PC-9 (cell line): ENCODE results near the gene PCSK5.

Source experiments
- CTCF ChIP-seq: fragments of 200-600 bp; sonication (generic); conservative IDR thresholded peaks from 2 replicates; pipeline ENCODE4 v1.6.1; 2017; ENCODE audit warnings: mixed run types, antibody characterized with exemption, mild to moderate bottlenecking, moderate library complexity
- EZH2 ChIP-seq: fragments of 200-600 bp; sonication (generic); IDR thresholded peaks from 2 replicates; pipeline ENCODE4 v1.8.0; 2017; ENCODE audit warnings: antibody characterized with exemption, low read depth

DNA sequence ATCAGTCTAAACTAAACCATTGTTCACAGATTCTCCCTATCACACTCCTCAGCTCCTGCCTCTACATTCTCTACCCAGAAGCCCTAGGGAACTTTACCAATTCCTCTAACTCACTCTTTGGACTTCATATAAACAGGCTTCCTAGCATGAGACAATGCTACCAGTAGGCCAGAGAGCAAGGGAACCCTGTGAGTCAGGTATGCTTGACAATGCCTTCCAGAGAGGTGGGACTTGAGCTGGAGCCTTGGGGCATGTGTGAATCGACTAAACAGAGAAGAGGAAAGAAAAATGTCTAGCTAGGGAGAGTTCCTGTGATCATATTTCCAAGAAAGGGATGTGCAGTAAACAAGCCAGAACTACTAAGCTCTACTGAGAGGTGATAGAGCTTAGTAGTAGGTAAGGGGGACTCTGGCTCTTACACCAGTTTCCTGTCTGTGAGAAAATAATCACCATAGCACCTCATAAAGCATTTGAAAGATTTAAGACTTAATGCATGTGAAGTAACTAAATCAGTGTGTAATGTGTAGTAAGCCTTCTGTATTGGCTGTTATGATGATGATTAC is 510.1 kb downstream of the PCSK5 start:
- TF ChIP-seq EZH2 (no peak), CTCF (no peak)
